Activated B cell treated with CpG ODN at 0.5 μM for 24 hours (primary cell): ENCODE results near the gene SCUBE3. TPM values are rescaled to one million over a fixed set of nuclear protein-coding genes. Genes with fewer than 3 reads are reported as not detected.

Experiments used
- ATAC-seq: fragments of 200-7000 bp; cut with Tn5 transposase; one replicate; pipeline ENCODE4 v1.10.0; 2021; ENCODE audit warnings: low read depth, mild to moderate bottlenecking, moderate library complexity
- CTCF ChIA-PET: fragments of 350-600 bp; sonication (Branson Sonifier 250); formaldehyde crosslinking; loops from one replicate; lab custom pipeline; 2021; ENCODE audit warnings: antibody characterized with exemption; lab: Charles Lee
- POLR2A ChIA-PET: fragments of 350-600 bp; sonication (Branson Sonifier 250); formaldehyde crosslinking; loops from one replicate; lab custom pipeline; 2021; ENCODE audit warnings: antibody characterized with exemption; lab: Charles Lee
- DNase-seq: peaks from one replicate; pipeline ENCODE4 v3.0.0; 2022
- H3K27ac Mint-ChIP-seq: one replicate; pipeline ENCODE4 v1.8.0; 2020; ENCODE audit warnings: mixed read lengths
- H3K27me3 Mint-ChIP-seq: one replicate; pipeline ENCODE4 v1.8.0; 2021; ENCODE audit warnings: mixed read lengths
- H3K36me3 Mint-ChIP-seq: one replicate; pipeline ENCODE4 v1.8.0; 2021; ENCODE audit warnings: low read depth, mixed read lengths
- H3K4me1 Mint-ChIP-seq: one replicate; pipeline ENCODE4 v1.8.0; 2021; ENCODE audit warnings: mixed read lengths
- H3K4me3 Mint-ChIP-seq: one replicate; pipeline ENCODE4 v1.8.0; 2020; ENCODE audit warnings: mild to moderate bottlenecking, mixed read lengths
- H3K9me3 Mint-ChIP-seq: one replicate; pipeline ENCODE4 v1.8.0; 2020; ENCODE audit warnings: mixed read lengths
- CTCF ChIP-seq: fragments of 200-600 bp; IDR thresholded peaks from one replicate; pipeline ENCODE4 v1.8.0; 2022; ENCODE audit warnings: antibody characterized with exemption, mild to moderate bottlenecking
- intact Hi-C: fragments of 100-400 bp; cut with micrococcal nuclease; formaldehyde crosslinking; loops from one replicate; pipeline ENCODE4 v1.15.1; 2024
- total RNA-seq: library from RNA; stranded (reverse); gene quantifications from 2 replicates; pipeline ENCODE4 v1.2.3, GENCODE V29; 2022

SCUBE3 gene
- total RNA-seq, 1 donor from 2014 or later = not detected

GRCh38 chr6:35272005-35272404 lies 58.2 kb downstream of the SCUBE3 start:
- no peak for TF ChIP-seq CTCF
- no peaks in the 10 kb centered on the region for H3K4me1 Mint-ChIP-seq
- ATAC-seq (no peak), DNase-seq (no peak)
- H3K27me3 Mint-ChIP-seq = no peaks in the 10 kb centered on the region
- ChIA-PET CTCF (no interaction called here), POLR2A (interaction anchor here (0.6 kb wide), 1 partner anchor 251 kb away, joined by 6 read pairs; no protein-coding TSS in a partner anchor)
- intact Hi-C loops = no loop called here
- H3K4me3 Mint-ChIP-seq = no peak overlapping the region
- H3K27ac Mint-ChIP-seq = no peak overlapping the region
- H3K36me3 Mint-ChIP-seq = peaks cover 7% of the 10 kb centered on the region
- H3K9me3 Mint-ChIP-seq = no peaks in the 10 kb centered on the region

- Mint-ChIP-seq H3K4me1 (no peaks in the 10 kb centered on the region), H3K4me3 (no peak overlapping the region), H3K27ac (no peak overlapping the region), H3K27me3 (no peaks in the 10 kb centered on the region), H3K36me3 (peaks cover 5% of the 10 kb centered on the region), H3K9me3 (no peaks in the 10 kb centered on the region)
- DNase-seq (no peak), ATAC-seq (no peak)
- no peak for TF ChIP-seq CTCF
- POLR2A ChIA-PET = no interaction called here
- CTCF ChIA-PET = no interaction called here
- intact Hi-C loops = no loop called here
Measured at GRCh38 chr6:35273822-35274559, 60.2 kb downstream of the SCUBE3 start.

GRCh38 chr6:35275744-35276260 lies 62.0 kb downstream of the SCUBE3 start:
- no peak for TF ChIP-seq CTCF
- H3K36me3 Mint-ChIP-seq = peaks cover 10% of the 10 kb centered on the region
- ATAC-seq (no peak), DNase-seq (no peak)
- POLR2A ChIA-PET = no interaction called here
- intact Hi-C loops = no loop called here
- no peak overlapping the region for H3K27ac Mint-ChIP-seq
- no peaks in the 10 kb centered on the region for H3K27me3 Mint-ChIP-seq
- no peak overlapping the region for H3K4me3 Mint-ChIP-seq
- no peaks in the 10 kb centered on the region for H3K4me1 Mint-ChIP-seq
- CTCF ChIA-PET = no interaction called here
- no peaks in the 10 kb centered on the region for H3K9me3 Mint-ChIP-seq

- Mint-ChIP-seq H3K4me1 (no peaks in the 10 kb centered on the region), H3K27me3 (no peaks in the 10 kb centered on the region), H3K4me3 (no peak overlapping the region), H3K9me3 (no peaks in the 10 kb centered on the region), H3K36me3 (peaks cover 35% of the 10 kb centered on the region), H3K27ac (no peak overlapping the region)
- DNase-seq = no peak
- TF ChIP-seq CTCF = no peak
- CTCF ChIA-PET = no interaction called here
- intact Hi-C loops = no loop called here
- POLR2A ChIA-PET = no interaction called here
- no peak for ATAC-seq
Measured at GRCh38 chr6:35278708-35279107, 65.0 kb downstream of the SCUBE3 start.

GRCh38 chr6:35280903-35281302 lies 67.1 kb downstream of the SCUBE3 start:
- H3K27ac Mint-ChIP-seq = no peak overlapping the region
- TF ChIP-seq CTCF = no peak
- CTCF ChIA-PET = no interaction called here
- peaks cover 48% of the 10 kb centered on the region for H3K36me3 Mint-ChIP-seq
- H3K4me3 Mint-ChIP-seq = no peak overlapping the region
- ATAC-seq (no peak), DNase-seq (no peak)
- no peaks in the 10 kb centered on the region for H3K4me1 Mint-ChIP-seq
- intact Hi-C loops = no loop called here
- H3K9me3 Mint-ChIP-seq = no peaks in the 10 kb centered on the region
- H3K27me3 Mint-ChIP-seq = no peaks in the 10 kb centered on the region
- POLR2A ChIA-PET = no interaction called here
